Gastroesophageal sphincter (tissue), 3 donors: Measurements from ENCODE around the gene TANGO6.

Source experiments
- CTCF ChIP-seq, 4 experiments: fragments of 200-600 bp in 2 of 4; fragments of 450-650 bp in 2 of 4; sonication (generic) in 1 of 4; IDR thresholded peaks; one replicate each; pipeline ENCODE4 v1.5.1; 2017 to 2019; ENCODE audit warnings: antibody characterized with exemption in 4 of 4, mild to moderate bottlenecking in 2 of 4, moderate library complexity in 2 of 4
- POLR2A ChIP-seq, 2 donors: fragments of 450-650 bp; IDR thresholded peaks; one replicate each; pipeline ENCODE4 v1.6.1; 2017; ENCODE audit warnings: antibody characterized with exemption in 2 of 2, mild to moderate bottlenecking in 2 of 2, moderate library complexity in 1 of 2
- POLR2AphosphoS5 ChIP-seq: sonication (generic); formaldehyde crosslinking; IDR thresholded peaks from one replicate; pipeline ENCODE4 v1.6.1; 2017; ENCODE audit warnings: antibody characterized with exemption

DNA sequence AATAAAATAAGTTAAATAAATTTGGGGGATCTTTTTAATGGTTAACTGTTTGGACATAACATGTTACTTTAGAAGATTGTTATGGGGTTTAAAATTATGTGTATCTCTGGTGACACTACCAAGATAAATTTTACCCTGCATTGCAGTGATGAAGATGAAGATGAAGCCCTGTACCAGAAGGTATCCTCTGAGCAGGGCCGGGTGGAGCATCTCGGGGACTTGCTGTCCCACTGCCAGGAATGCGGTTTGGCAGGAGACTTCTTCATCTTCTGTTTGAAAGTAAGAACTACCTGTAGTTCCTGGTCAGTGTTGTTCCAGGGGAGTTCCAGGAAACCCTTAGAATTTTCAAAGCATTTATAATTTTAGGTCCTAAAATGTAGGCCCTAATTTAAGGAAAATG lies 64.0 kb downstream of the TANGO6 start:
- TF ChIP-seq CTCF (IDR thresholded peaks at IDR 0.05) = no peak
- no peak for TF ChIP-seq POLR2A (IDR thresholded peaks at IDR 0.05)
- TF ChIP-seq POLR2AphosphoS5 = no peak
